H1 (cell line): Measurements from ENCODE around the gene KLK7. TPM values are rescaled to one million over a fixed set of nuclear protein-coding genes. Genes with fewer than 3 reads are reported as not detected.
A peak's percentile ranks its signal among the peaks of the same experiment; 100 is the strongest.

Experiments
- CTCF ChIA-PET: fragments of 300-600 bp; sonication (Branson Sonifier 250); formaldehyde crosslinking; loops from one replicate; lab custom pipeline; 2021; ENCODE audit not compliant: partially characterized antibody; lab: Charles Lee
- POLR2A ChIA-PET: fragments of 300-600 bp; sonication (Branson Sonifier 250); formaldehyde crosslinking; loops from one replicate; lab custom pipeline; 2021; ENCODE audit warnings: inconsistent platforms; ENCODE audit not compliant: partially characterized antibody; lab: Charles Lee
- DNase-seq, 2 experiments: peaks; one replicate each; pipeline versions ENCODE4 v3.0.0 to v3.0.0-alpha.2; 2010 to 2022; ENCODE audit warnings: low spot score in 2 of 2, low read depth in 1 of 2, mixed read lengths in 1 of 2
- FAIRE-seq: peaks from 2 replicates; lab custom pipeline; 2011; peaks lifted over from hg19 to GRCh38; lab: Jason Lieb, UNC
- H2AFZ ChIP-seq: 2 replicates; pipeline ENCODE4 v1.8.1; 2012; ENCODE audit warnings: low read length, inconsistent platforms
- H2AK5ac ChIP-seq: 2 replicates; pipeline ENCODE4 v1.6.1; 2013; ENCODE audit warnings: low read depth, low read length
- H2BK120ac ChIP-seq: replicated peaks from 2 replicates; pipeline ENCODE3; 2013; ENCODE audit warnings: low read depth, low read length, inconsistent platforms
- H2BK12ac ChIP-seq: 2 replicates; pipeline ENCODE4 v1.6.1; 2013; ENCODE audit warnings: low read depth, low read length
- H2BK15ac ChIP-seq: 2 replicates; pipeline ENCODE4 v1.6.1; 2013; ENCODE audit warnings: low read length
- H2BK20ac ChIP-seq: 2 replicates; pipeline ENCODE4 v1.6.1; 2013; ENCODE audit warnings: low read length
- H2BK5ac ChIP-seq: 2 replicates; pipeline ENCODE4 v1.6.1; 2013; ENCODE audit warnings: low read depth, low read length
- H3K14ac ChIP-seq: 2 replicates; pipeline ENCODE4 v1.6.1; 2013; ENCODE audit warnings: inconsistent platforms; ENCODE audit not compliant: insufficient read length
- H3K18ac ChIP-seq: 2 replicates; pipeline ENCODE4 v1.6.1; 2013; ENCODE audit warnings: low read length; ENCODE audit errors: extremely low read depth
- H3K23ac ChIP-seq: 2 replicates; pipeline ENCODE4 v1.6.1; 2013; ENCODE audit warnings: inconsistent platforms; ENCODE audit not compliant: insufficient read length
- H3K23me2 ChIP-seq: 2 replicates; pipeline ENCODE4 v1.6.1; 2013; ENCODE audit warnings: low read depth, low read length
- H3K27ac ChIP-seq: 2 replicates; pipeline ENCODE4 v1.6.1; 2011; ENCODE audit warnings: low read depth, low read length, inconsistent platforms
- H3K27me3 ChIP-seq, 4 experiments: replicated peaks in 1 of 4; 1 replicate in 1 of 4; 2 replicates in 3 of 4; pipeline versions ENCODE4 v1.6.1 to v1.8.1; 2011 to 2013; ENCODE audit warnings: low read length in 3 of 4, mild to moderate bottlenecking in 3 of 4, inconsistent platforms in 2 of 4, mixed read lengths in 2 of 4, moderate library complexity in 1 of 4; ENCODE audit not compliant: control insufficient read depth in 3 of 4, insufficient read depth in 3 of 4; ENCODE audit errors: extremely low read depth in 1 of 4
- H3K36me3 ChIP-seq, 4 experiments: 2 replicates each; pipeline versions ENCODE4 v1.6.1 to v1.8.1; 2011 to 2013; ENCODE audit warnings: mild to moderate bottlenecking in 4 of 4, low read length in 3 of 4, moderate library complexity in 2 of 4, control low read depth in 1 of 4, inconsistent platforms in 1 of 4; ENCODE audit not compliant: insufficient read depth in 4 of 4, control insufficient read depth in 2 of 4
- H3K4ac ChIP-seq: replicated peaks from 2 replicates; pipeline ENCODE3; 2013; ENCODE audit warnings: low read length, low read depth, mixed read lengths, inconsistent platforms; ENCODE audit not compliant: insufficient read length
- H3K4me1 ChIP-seq, 4 experiments: replicated peaks in 1 of 4; 1 replicate in 1 of 4; 2 replicates in 3 of 4; pipeline versions ENCODE4 v1.6.1 to v1.8.1; 2011 to 2013; ENCODE audit warnings: low read length in 3 of 4, inconsistent platforms in 2 of 4, mixed read lengths in 1 of 4; ENCODE audit not compliant: insufficient read depth in 4 of 4, control insufficient read depth in 3 of 4
- H3K4me2 ChIP-seq, 2 experiments: 2 replicates each; pipeline versions ENCODE4 v1.6.1 to v1.8.1; 2011 to 2013; ENCODE audit warnings: low read depth in 2 of 2, low read length in 2 of 2, control low read depth in 1 of 2, inconsistent platforms in 1 of 2, mild to moderate bottlenecking in 1 of 2; ENCODE audit not compliant: insufficient read depth in 1 of 2
- H3K4me3 ChIP-seq, 4 experiments: fragments of 200-600, 300-600 bp in 1 of 4; sonication (generic), shearing (Covaris generic), sonication (Bioruptor Twin) in 1 of 4; 2 replicates each; pipeline versions ENCODE4 v1.5.1 to v1.8.1; 2011 to 2016; ENCODE audit warnings: low read length in 4 of 4, low read depth in 3 of 4, control low read depth in 2 of 4, inconsistent platforms in 2 of 4, mild to moderate bottlenecking in 2 of 4, mixed read lengths in 1 of 4, moderate library complexity in 1 of 4; ENCODE audit not compliant: insufficient read depth in 2 of 4; ENCODE audit errors: extremely low read depth in 1 of 4
- H3K56ac ChIP-seq: replicated peaks from 2 replicates; pipeline ENCODE3; 2013; ENCODE audit warnings: low read depth, mild to moderate bottlenecking, mixed read lengths, low read length, inconsistent platforms; ENCODE audit not compliant: insufficient read length
- H3K79me1 ChIP-seq: 2 replicates; pipeline ENCODE4 v1.6.1; 2013; ENCODE audit warnings: low read depth, low read length, control low read depth
- H3K79me2 ChIP-seq, 2 experiments: 2 replicates each; pipeline versions ENCODE4 v1.6.1 to v1.8.1; 2012 to 2013; ENCODE audit warnings: low read length in 2 of 2, mild to moderate bottlenecking in 2 of 2, inconsistent platforms in 1 of 2; ENCODE audit not compliant: insufficient read depth in 2 of 2, control insufficient read depth in 1 of 2
- H3K9ac ChIP-seq, 4 experiments: replicated peaks in 1 of 4; 1 replicate in 1 of 4; 2 replicates in 3 of 4; pipeline versions ENCODE4 v1.6.1 to v1.8.1; 2011 to 2013; ENCODE audit warnings: low read depth in 3 of 4, low read length in 3 of 4, control low read depth in 2 of 4, mild to moderate bottlenecking in 2 of 4, moderate library complexity in 2 of 4, inconsistent platforms in 1 of 4; ENCODE audit errors: extremely low read depth in 1 of 4
- H3K9me3 ChIP-seq, 2 experiments: 2 replicates each; pipeline versions ENCODE4 v1.6.1 to v1.8.1; 2012 to 2013; ENCODE audit warnings: mild to moderate bottlenecking in 2 of 2, moderate library complexity in 2 of 2, control low read depth in 1 of 2, inconsistent platforms in 1 of 2, low read depth in 1 of 2, low read length in 1 of 2, mixed read lengths in 1 of 2; ENCODE audit not compliant: insufficient read depth in 2 of 2
- H4K20me1 ChIP-seq, 2 experiments: replicated peaks in 1 of 2; 2 replicates each; pipeline versions ENCODE3 to v1.8.1; 2011 to 2013; ENCODE audit warnings: inconsistent platforms in 2 of 2, low read length in 2 of 2, mild to moderate bottlenecking in 1 of 2; ENCODE audit not compliant: insufficient read depth in 2 of 2, control insufficient read depth in 1 of 2
- H4K5ac ChIP-seq: 2 replicates; pipeline ENCODE4 v1.6.1; 2013; ENCODE audit warnings: low read length, low read depth, mixed read lengths, inconsistent platforms; ENCODE audit not compliant: insufficient read length
- H4K8ac ChIP-seq: 2 replicates; pipeline ENCODE4 v1.8.0; 2013; ENCODE audit warnings: mild to moderate bottlenecking, moderate library complexity, low read length, inconsistent platforms; ENCODE audit not compliant: insufficient read depth; ENCODE audit errors: extremely low read depth
- H4K91ac ChIP-seq: replicated peaks from 2 replicates; pipeline ENCODE3; 2013; ENCODE audit warnings: low read length, mixed read lengths, inconsistent platforms; ENCODE audit not compliant: insufficient read length
- CTBP2 ChIP-seq: IDR thresholded peaks from 2 replicates; pipeline ENCODE4 v1.7.0; 2011; ENCODE audit warnings: borderline replicate concordance, mild to moderate bottlenecking, moderate library complexity, mixed read lengths, low read length; ENCODE audit not compliant: insufficient read depth, insufficient read length
- EZH2 ChIP-seq: fragments of 200-600 bp; sonication (generic); IDR thresholded peaks from 2 replicates; pipeline ENCODE4 v1.7.1; 2012; ENCODE audit warnings: low read depth, mild to moderate bottlenecking, moderate library complexity, low read length, inconsistent platforms; ENCODE audit not compliant: severe bottlenecking
- JUND ChIP-seq: IDR thresholded peaks from 2 replicates; pipeline ENCODE4 v1.6.1; 2011; ENCODE audit warnings: mild to moderate bottlenecking, improper control_type of control experiment, low read length
- KDM1A ChIP-seq: fragments of 200-600, 300-600 bp; sonication (generic); IDR thresholded peaks from 2 replicates; pipeline ENCODE4 v1.7.1; 2016; ENCODE audit warnings: mild to moderate bottlenecking, low read length, borderline replicate concordance
- WGBS, 2 experiments: shearing (Covaris generic) in 1 of 2; methylation state at CpG; one replicate each; pipeline versions ENCODE4 v1.1.6 to v1.1.7; 2013 to 2015; ENCODE audit warnings: low lambda C conversion rate in 2 of 2, mixed read lengths in 2 of 2, inconsistent platforms in 1 of 2, low coverage in 1 of 2, missing lambda C conversion rate in 1 of 2; ENCODE audit not compliant: insufficient replicate concordance in 2 of 2, insufficient coverage in 1 of 2, insufficient read length in 1 of 2; ENCODE audit errors: extremely low coverage in 1 of 2, missing lambda C conversion rate in 1 of 2; 5-methylcytosine and 5-hydroxymethylcytosine counted together
- polyA plus RNA-seq, 7 experiments: library from polyadenylated mRNA; depleted of rRNA in 3 of 7; stranded (reverse) in 5 of 7; unstranded in 2 of 7; fragments of >200 nt in 5 of 7; fragments of 200-250 nt in 2 of 7; gene quantifications; 1 replicate in 5 of 7; 2 replicates in 1 of 7; 4 replicates in 1 of 7; pipeline versions ENCODE4 v1.2.1 to v1.2.3, GENCODE V29; 2011 to 2013; ENCODE audit warnings: missing spikeins in 2 of 7, mixed read lengths in 2 of 7
- total RNA-seq: library from RNA; stranded (reverse); fragmentation: NEBNext Ultra II Directional; extraction: Animal tissue kit (Norgen Biotek cat#: 25700); gene quantifications from 2 replicates; pipeline ENCODE4 v1.2.1, GENCODE V29; 2021
- TF ChIP-seq, protein P1 (sequence below), 3 experiments: IDR thresholded peaks; 1 replicate in 2 of 3; 2 replicates in 1 of 3; pipeline versions ENCODE4 v1.5.1 to v1.6.1; 2011; ENCODE audit warnings: low read length in 3 of 3, mild to moderate bottlenecking in 3 of 3, inconsistent platforms in 2 of 3, low read depth in 1 of 3, moderate library complexity in 1 of 3; ENCODE audit not compliant: insufficient read depth in 1 of 3; ENCODE audit errors: control extremely low read depth in 1 of 3

The KLK7 gene
- total and polyA plus RNA-seq, 2 of the 8 experiments (the other 6 are each of a cell fraction or from before 2014, with no cell fraction given), result 0.73 to 1.4 TPM

DNA sequence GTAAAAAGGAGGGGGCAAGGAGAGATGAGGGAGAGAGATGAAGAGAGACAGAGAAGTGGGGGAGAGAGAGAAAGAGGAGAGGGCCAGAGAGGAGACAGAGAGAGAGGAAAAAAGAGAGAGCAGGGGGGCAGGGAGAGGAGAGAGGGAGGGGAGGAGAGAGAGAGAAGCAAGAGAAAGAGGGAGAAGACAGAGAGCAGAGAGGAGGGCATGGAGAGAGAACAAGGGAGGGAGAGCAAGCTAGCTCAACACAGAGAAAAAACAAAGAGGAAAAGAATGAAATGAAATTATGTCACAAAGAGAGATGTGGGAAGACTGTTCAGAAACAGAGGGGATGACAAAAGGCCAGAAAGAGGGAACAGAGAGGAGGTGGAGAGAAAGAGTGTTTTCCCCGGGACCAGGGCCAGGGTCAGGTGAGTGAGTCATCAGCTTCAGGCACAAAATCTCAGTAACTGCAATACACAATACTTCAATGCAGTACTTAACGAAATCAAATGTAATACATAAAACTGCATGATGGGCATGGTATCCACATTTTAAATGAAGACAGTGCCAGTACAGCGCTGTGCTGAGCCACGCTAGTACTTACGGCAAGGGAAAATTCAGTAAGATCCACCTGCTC, 4.8 kb downstream of the KLK7 start:
- H3K27ac ChIP-seq, result no peak overlapping the region
- H2BK5ac ChIP-seq, result no peak overlapping the region
- CTCF ChIA-PET, result no interaction called here
- no peak overlapping the region for H3K14ac ChIP-seq
- H3K4me2 ChIP-seq, result peak overlapping the region in 1 of 2 experiments; percentile 20; a peak in 1 of 4 replicates
- no peak overlapping the region for H4K91ac ChIP-seq
- no peak overlapping the region for H3K56ac ChIP-seq
- no peak overlapping the region for H2AK5ac ChIP-seq
- TF ChIP-seq, protein P1, sequence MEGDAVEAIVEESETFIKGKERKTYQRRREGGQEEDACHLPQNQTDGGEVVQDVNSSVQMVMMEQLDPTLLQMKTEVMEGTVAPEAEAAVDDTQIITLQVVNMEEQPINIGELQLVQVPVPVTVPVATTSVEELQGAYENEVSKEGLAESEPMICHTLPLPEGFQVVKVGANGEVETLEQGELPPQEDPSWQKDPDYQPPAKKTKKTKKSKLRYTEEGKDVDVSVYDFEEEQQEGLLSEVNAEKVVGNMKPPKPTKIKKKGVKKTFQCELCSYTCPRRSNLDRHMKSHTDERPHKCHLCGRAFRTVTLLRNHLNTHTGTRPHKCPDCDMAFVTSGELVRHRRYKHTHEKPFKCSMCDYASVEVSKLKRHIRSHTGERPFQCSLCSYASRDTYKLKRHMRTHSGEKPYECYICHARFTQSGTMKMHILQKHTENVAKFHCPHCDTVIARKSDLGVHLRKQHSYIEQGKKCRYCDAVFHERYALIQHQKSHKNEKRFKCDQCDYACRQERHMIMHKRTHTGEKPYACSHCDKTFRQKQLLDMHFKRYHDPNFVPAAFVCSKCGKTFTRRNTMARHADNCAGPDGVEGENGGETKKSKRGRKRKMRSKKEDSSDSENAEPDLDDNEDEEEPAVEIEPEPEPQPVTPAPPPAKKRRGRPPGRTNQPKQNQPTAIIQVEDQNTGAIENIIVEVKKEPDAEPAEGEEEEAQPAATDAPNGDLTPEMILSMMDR (IDR thresholded peaks at IDR 0.05; ENCODE audit: control extremely low read depth in 1 of 3, insufficient read depth in 1 of 3, low read depth in 1 of 3, low read length in 3 of 3), result no peak
- TF ChIP-seq EZH2, result no peak
- no peak for TF ChIP-seq CTBP2
- TF ChIP-seq KDM1A, result no peak
- TF ChIP-seq JUND, result no peak
- H2BK120ac ChIP-seq, result no peak overlapping the region
- no peak overlapping the region for H3K4me3 ChIP-seq
- peaks cover under 1% of the 10 kb centered on the region; the same call in 1 of the 2 replicates for H3K23me2 ChIP-seq
- FAIRE-seq (no peak), DNase-seq (no peak)
- no peak overlapping the region for H4K5ac ChIP-seq
- no peak overlapping the region for H2BK12ac ChIP-seq
- no peak overlapping the region for H3K23ac ChIP-seq
- 85% methylated on average over 5 of the region's 5 CpGs; no CpG with 5 or more reads in 1 of the 2 experiments for WGBS, 2 experiments
- H3K79me1 ChIP-seq, result no peaks in the 10 kb centered on the region
- no peak overlapping the region for H2AFZ ChIP-seq
- no peak overlapping the region for H4K8ac ChIP-seq
- no peaks in the 10 kb centered on the region for H4K20me1 ChIP-seq
- peaks cover 3 to 34% (median 16%) of the 10 kb centered on the region in 4 experiments; a peak in 5 of 7 replicates for H3K4me1 ChIP-seq
- no peak overlapping the region for H2BK15ac ChIP-seq
- H3K79me2 ChIP-seq, result no peaks in the 10 kb centered on the region
- no peak overlapping the region for H3K4ac ChIP-seq
- no peak overlapping the region for H3K9ac ChIP-seq
- 0 out of 8 replicates have a peak, but pooled peaks cover 0 to 3% (median 0%) of the 10 kb centered on the region in 4 experiments for H3K36me3 ChIP-seq
- H3K27me3 ChIP-seq, result peaks cover 0 to 6% (median 1%) of the 10 kb centered on the region in 4 experiments; a peak in 2 of 7 replicates
- no peak overlapping the region for H2BK20ac ChIP-seq
- H3K9me3 ChIP-seq, result no peaks in the 10 kb centered on the region
- no peak overlapping the region for H3K18ac ChIP-seq
- POLR2A ChIA-PET, result no interaction called here
